Measurements from ENCODE around the gene CCDC47.

Gene CCDC47

GRCh38 chr17:63768433-63768832 lies 5.0 kb downstream of the CCDC47 start:
- no peak for DNase-seq (ENCODE audit: low spot score)
- TF ChIP-seq CTCF (IDR thresholded peaks at IDR 0.05; ENCODE audit: extremely low read depth, missing control alignments), result no peak

- TF ChIP-seq CTCF (IDR thresholded peaks at IDR 0.05; ENCODE audit: extremely low read depth, missing control alignments), result no peak
- DNase-seq (ENCODE audit: low spot score), result no peak
Observed at GRCh38 chr17:63766754-63767153, 6.6 kb downstream of the CCDC47 start.

- no peak for DNase-seq (ENCODE audit: low spot score)
- TF ChIP-seq CTCF (IDR thresholded peaks at IDR 0.05; ENCODE audit: extremely low read depth, missing control alignments), result no peak
Observed at GRCh38 chr17:63764716-63765115, 8.7 kb downstream of the CCDC47 start.

- no peak for DNase-seq (ENCODE audit: low spot score)
- no peak for TF ChIP-seq CTCF (IDR thresholded peaks at IDR 0.05; ENCODE audit: extremely low read depth, missing control alignments)
Observed at GRCh38 chr17:63762161-63763078, 11.0 kb downstream of the CCDC47 start.

- no peak for TF ChIP-seq CTCF (IDR thresholded peaks at IDR 0.05; ENCODE audit: extremely low read depth, missing control alignments)
- DNase-seq (ENCODE audit: low spot score), result no peak
Observed at GRCh38 chr17:63760771-63761539, 12.4 kb downstream of the CCDC47 start.

- no peak for DNase-seq (ENCODE audit: low spot score)
- no peak for TF ChIP-seq CTCF (IDR thresholded peaks at IDR 0.05; ENCODE audit: extremely low read depth, missing control alignments)
Observed at GRCh38 chr17:63758428-63758827, 15.0 kb downstream of the CCDC47 start.

GRCh38 chr17:63754046-63754445 lies 19.4 kb downstream of the CCDC47 start:
- DNase-seq (ENCODE audit: low spot score), result no peak
- no peak for TF ChIP-seq CTCF (IDR thresholded peaks at IDR 0.05; ENCODE audit: extremely low read depth, missing control alignments)
